GM12878 (cell line): ENCODE data around the gene VEGFD. TPM values are rescaled to one million over a fixed set of nuclear protein-coding genes. Genes with fewer than 3 reads are reported as not detected.

Experiments used
- ATAC-seq: fragments of 200-7000 bp; cut with Tn5 transposase; 3 replicates; pipeline ENCODE4 v1.9.1; 2020; ENCODE audit warnings: mild to moderate bottlenecking, moderate library complexity
- BruUV-seq: library from RNA; stranded (reverse); fragments of 400-500 nt; replicated peaks from 2 replicates; lab custom pipeline; 2021; lab: Mats Ljungman, UMichigan
- CTCF ChIA-PET: fragments of 300-600 bp; sonication (Branson Sonifier 250); formaldehyde crosslinking; extraction: SDS; loops from one replicate; lab custom pipeline; 2021; ENCODE audit warnings: inconsistent platforms; lab: Yijun Ruan, JAX
- POLR2A ChIA-PET: fragments of 350-600 bp; formaldehyde crosslinking; extraction: SDS; loops from one replicate; lab custom pipeline; 2021; ENCODE audit warnings: inconsistent platforms; lab: Charles Lee
- RAD21 ChIA-PET: fragments of 300-600 bp; sonication (Branson Sonifier 250); formaldehyde crosslinking; loops from one replicate; lab custom pipeline; 2023; ENCODE audit warnings: antibody characterized with exemption; ENCODE audit not compliant: unreplicated experiment; lab: Charles Lee
- SMC1A ChIA-PET: fragments of 300-600 bp; sonication (Branson Sonifier 250); formaldehyde crosslinking; loops from one replicate; lab custom pipeline; 2023; ENCODE audit not compliant: unreplicated experiment, uncharacterized antibody; lab: Charles Lee
- DNase-seq: peaks from one replicate; pipeline ENCODE4 v3.0.0-alpha.2; 2011; ENCODE audit warnings: low read depth, low spot score
- FAIRE-seq: peaks from 3 replicates; lab custom pipeline; 2011; peaks lifted over from hg19 to GRCh38; lab: Jason Lieb, UNC
- H2AFZ ChIP-seq: 2 replicates; pipeline ENCODE4 v1.6.0; 2011; ENCODE audit warnings: low read depth, low read length, control low read depth; ENCODE audit not compliant: control insufficient read depth
- H3K27ac ChIP-seq: 2 replicates; pipeline ENCODE4 v1.5.1; 2011; ENCODE audit warnings: control low read depth; ENCODE audit not compliant: control insufficient read depth, insufficient read depth
- H3K27me3 ChIP-seq, 2 experiments: replicated peaks in 1 of 2; 2 replicates each; pipeline versions ENCODE4 v1.6.0 to v1.6.1; 2011; ENCODE audit warnings: low read length in 1 of 2; ENCODE audit not compliant: control insufficient read depth in 2 of 2, insufficient read depth in 2 of 2
- H3K36me3 ChIP-seq, 2 experiments: 2 replicates each; pipeline ENCODE4 v1.5.1; 2011; ENCODE audit warnings: low read length in 1 of 2; ENCODE audit not compliant: control insufficient read depth in 2 of 2, insufficient read depth in 2 of 2
- H3K4me1 ChIP-seq: 2 replicates; pipeline ENCODE4 v1.6.1; 2011; ENCODE audit warnings: mild to moderate bottlenecking, low read length, moderate library complexity, mixed read lengths; ENCODE audit not compliant: control insufficient read depth, insufficient read depth
- H3K4me2 ChIP-seq: 2 replicates; pipeline ENCODE4 v1.6.0; 2011; ENCODE audit warnings: control low read depth; ENCODE audit not compliant: control insufficient read depth, insufficient read depth
- H3K4me3 ChIP-seq: fragments of 200-600 bp; sonication (generic); 2 replicates; pipeline ENCODE4 v1.5.1; 2016
- H3K79me2 ChIP-seq: 2 replicates; pipeline ENCODE4 v1.6.0; 2011; ENCODE audit warnings: low read length; ENCODE audit not compliant: control insufficient read depth, insufficient read depth
- H3K9ac ChIP-seq: 2 replicates; pipeline ENCODE4 v1.8.0; 2011; ENCODE audit warnings: low read length, control low read depth, mixed read lengths; ENCODE audit not compliant: control insufficient read depth, insufficient read depth
- H3K9me3 ChIP-seq: replicated peaks from 3 replicates; pipeline ENCODE4 v1.5.1; 2011; ENCODE audit warnings: mild to moderate bottlenecking, low read length; ENCODE audit not compliant: control insufficient read depth, insufficient read depth
- H4K20me1 ChIP-seq: 2 replicates; pipeline ENCODE4 v1.6.0; 2011; ENCODE audit not compliant: control insufficient read depth, insufficient read depth
- ATF2 ChIP-seq: IDR thresholded peaks from 2 replicates; pipeline ENCODE4 v1.6.1; 2012; ENCODE audit warnings: low read length, inconsistent platforms
- DPF2 ChIP-seq: fragments of 450-650 bp; IDR thresholded peaks from 2 replicates; pipeline ENCODE4 v1.6.1; 2017; ENCODE audit warnings: mild to moderate bottlenecking
- E2F4 ChIP-seq: IDR thresholded peaks from 2 replicates; pipeline ENCODE4 v1.6.1; 2012; ENCODE audit warnings: low read depth, low read length, improper control_type of control experiment
- EP300 ChIP-seq, 2 experiments: fragments of 150-350 bp in 1 of 2; IDR thresholded peaks; 2 replicates each; pipeline ENCODE4 v1.6.1; 2011 to 2012; ENCODE audit warnings: low read depth in 2 of 2, low read length in 2 of 2, borderline replicate concordance in 1 of 2, improper control_type of control experiment in 1 of 2, inconsistent platforms in 1 of 2; ENCODE audit not compliant: control insufficient read depth in 1 of 2
- ESRRA ChIP-seq: IDR thresholded peaks from 2 replicates; pipeline ENCODE4 v1.6.1; 2012; ENCODE audit warnings: mild to moderate bottlenecking, low read length, improper control_type of control experiment
- ETV6 ChIP-seq, 2 experiments: fragments of 450-650 bp in 1 of 2; IDR thresholded peaks in 1 of 2; conservative IDR thresholded peaks in 1 of 2; 2 replicates each; pipeline ENCODE4 v1.6.1; 2014; ENCODE audit warnings: antibody characterized with exemption in 1 of 2, borderline replicate concordance in 1 of 2, low read depth in 1 of 2, mild to moderate bottlenecking in 1 of 2, moderate library complexity in 1 of 2
- JUND ChIP-seq: IDR thresholded peaks from 2 replicates; pipeline ENCODE4 v1.6.1; 2012; ENCODE audit warnings: low read depth, mild to moderate bottlenecking, low read length, improper control_type of control experiment, moderate library complexity
- POLR2AphosphoS2 ChIP-seq: IDR thresholded peaks from 2 replicates; pipeline ENCODE4 v1.6.1; 2011; ENCODE audit warnings: low read depth, mild to moderate bottlenecking, low read length, improper control_type of control experiment, moderate library complexity
- PRDM15 ChIP-seq: fragments of 450-650 bp; formaldehyde crosslinking; IDR thresholded peaks from 2 replicates; pipeline ENCODE4 v1.4.0; 2020; ENCODE audit warnings: mild to moderate bottlenecking, moderate library complexity
- RAD51 ChIP-seq: fragments of 450-650 bp; IDR thresholded peaks from 2 replicates; pipeline ENCODE4 v1.6.1; 2016; ENCODE audit warnings: moderate library complexity, mild to moderate bottlenecking, inconsistent platforms
- SIX5 ChIP-seq: IDR thresholded peaks from 2 replicates; pipeline ENCODE4 v1.6.1; 2011; ENCODE audit warnings: mild to moderate bottlenecking, low read depth, low read length, moderate library complexity; ENCODE audit not compliant: severe bottlenecking
- SREBF2 ChIP-seq: IDR thresholded peaks from 2 replicates; pipeline ENCODE4 v1.6.1; 2012; ENCODE audit warnings: mild to moderate bottlenecking, low read length
- TCF7 ChIP-seq: IDR thresholded peaks from 2 replicates; pipeline ENCODE4 v1.6.1; 2014; ENCODE audit warnings: antibody characterized with exemption, borderline replicate concordance
- ZNF24 ChIP-seq: fragments of 450-650 bp; IDR thresholded peaks from 2 replicates; pipeline ENCODE4 v1.6.1; 2017; ENCODE audit warnings: antibody characterized with exemption, mild to moderate bottlenecking
- WGBS: methylation state at CpG from one replicate; pipeline ENCODE4 v1.1.6; 2016; ENCODE audit warnings: low lambda C conversion rate; ENCODE audit not compliant: insufficient replicate concordance, insufficient coverage; ENCODE audit errors: missing lambda C conversion rate; 5-methylcytosine and 5-hydroxymethylcytosine counted together
- in situ Hi-C: fragments of 300-500 bp; cut with MboI; formaldehyde crosslinking; loops from 9 replicates; pipeline ENCODE4 v1.14.3; 2018; ENCODE audit warnings: mixed read lengths
- intact Hi-C: fragments of 100-400 bp; cut with micrococcal nuclease; formaldehyde crosslinking; loops from one replicate; pipeline ENCODE4 v1.14.2; 2022; ENCODE audit not compliant: unreplicated experiment
- polyA plus RNA-seq, 11 experiments: library from polyadenylated mRNA; depleted of rRNA in 4 of 11; unstranded in 6 of 11; stranded (reverse) in 5 of 11; fragments of >200 nt; fragmentation: Nextera tagmentation in 4 of 11; fragmentation: Illumina TruSeq in 1 of 11; extraction: Ambion mirVana in 4 of 11; extraction: Trizol in 1 of 11; gene quantifications; 1 replicate in 1 of 11; 2 replicates in 10 of 11; pipeline versions ENCODE4 v1.2.1 to v1.2.3, GENCODE V29; 2011 to 2016; ENCODE audit warnings: inconsistent platforms in 2 of 11, missing spikeins in 2 of 11, low read depth in 1 of 11
- total RNA-seq, 4 experiments: library from RNA; depleted of rRNA in 3 of 4; stranded (reverse); fragments of >200 nt in 3 of 4; fragmentation: Illumina TruSeq in 1 of 4; extraction: Trizol in 1 of 4; gene quantifications; 2 replicates each; pipeline versions ENCODE4 v1.2.1 to v1.2.3, GENCODE V29; 2013 to 2021
- TF ChIP-seq, protein P1 (sequence below): IDR thresholded peaks from 2 replicates; pipeline ENCODE4 v1.6.1; 2011; ENCODE audit warnings: borderline replicate concordance, low read depth, mild to moderate bottlenecking, moderate library complexity, mixed read lengths, low read length; ENCODE audit not compliant: insufficient read depth; ENCODE audit errors: extremely low read length

Gene VEGFD
- total and polyA plus RNA-seq, 10 of the 15 experiments (the other 5 are each of a cell fraction or from before 2014, with no cell fraction given): 0.15 TPM; not detected in 9

GRCh38 chrX:15344106-15344505, 40.1 kb downstream of the VEGFD start (continued):
- TF ChIP-seq PRDM15 (CRISPR knock-in tag) (no peak), E2F4 (no peak), JUND (no peak), RAD51 (no peak)

DNA sequence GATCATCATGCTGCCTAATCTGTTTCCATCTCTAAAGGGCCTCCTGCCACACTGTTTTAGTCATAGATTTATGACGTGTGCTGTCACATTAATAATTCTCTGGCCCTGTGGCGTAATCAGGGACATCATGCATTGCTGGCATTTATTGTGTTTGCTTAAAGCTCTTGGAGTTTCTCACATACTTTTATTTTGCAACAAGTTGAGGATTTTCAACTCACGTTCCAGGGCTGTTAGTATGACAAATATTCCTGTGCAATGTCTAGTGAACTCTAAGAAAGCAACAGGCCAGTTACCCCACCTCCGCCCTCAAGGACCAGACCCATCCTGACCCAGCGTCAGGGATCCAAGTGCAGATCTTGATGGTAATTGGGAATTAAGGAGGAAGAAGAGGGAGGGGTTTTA, 41.1 kb downstream of the VEGFD start:
- Histone ChIP-seq H3K4me3 (no peak overlapping the region), H2AFZ (no peak overlapping the region), H3K27ac (no peak overlapping the region), H3K79me2 (no peaks in the 10 kb centered on the region), H4K20me1 (no peaks in the 10 kb centered on the region), H3K4me2 (no peak overlapping the region), H3K4me1 (no peaks in the 10 kb centered on the region), H3K36me3 (no peaks in the 10 kb centered on the region), H3K27me3 (no peaks in the 10 kb centered on the region), H3K9ac (no peak overlapping the region), H3K9me3 (no peaks in the 10 kb centered on the region)
- intact Hi-C loops (loop anchor here (10.0 kb wide), 1 partner anchor 312 kb away; no protein-coding TSS in a partner anchor), in situ Hi-C loops (no loop called here)
- CTCF ChIA-PET: interaction anchor here (0.9 to 1.6 kb wide), 3 partner anchors 126 to 134 kb away, joined by 3 to 8 read pairs (median 4); no protein-coding TSS in a partner anchor
- DNase-seq (no peak), FAIRE-seq (no peak), ATAC-seq (no peak)
- SMC1A ChIA-PET: interaction anchor here (0.8 to 1.6 kb wide), 5 partner anchors 9 to 331 kb away, joined by 3 to 4 read pairs (median 3); no protein-coding TSS in a partner anchor
- RAD21 ChIA-PET: no interaction called here
- 31% methylated on average over 5 of the region's 5 CpGs for WGBS
- POLR2A ChIA-PET: no interaction called here
- no TSS peak for BruUV-seq
- no peak for TF ChIP-seq ETV6 (conservative IDR thresholded peaks at IDR 0.05 in 1 of 2, IDR thresholded peaks at IDR 0.05 in 1 of 2; ENCODE audit: borderline replicate concordance in 1 of 2, low read depth in 1 of 2)
- no peak for TF ChIP-seq EP300 (IDR thresholded peaks at IDR 0.05; ENCODE audit: borderline replicate concordance in 1 of 2, control insufficient read depth in 1 of 2, low read depth in 2 of 2, low read length in 2 of 2)
- no peak for TF ChIP-seq ZNF24
- no peak for TF ChIP-seq ESRRA
- TF ChIP-seq, protein P1, sequence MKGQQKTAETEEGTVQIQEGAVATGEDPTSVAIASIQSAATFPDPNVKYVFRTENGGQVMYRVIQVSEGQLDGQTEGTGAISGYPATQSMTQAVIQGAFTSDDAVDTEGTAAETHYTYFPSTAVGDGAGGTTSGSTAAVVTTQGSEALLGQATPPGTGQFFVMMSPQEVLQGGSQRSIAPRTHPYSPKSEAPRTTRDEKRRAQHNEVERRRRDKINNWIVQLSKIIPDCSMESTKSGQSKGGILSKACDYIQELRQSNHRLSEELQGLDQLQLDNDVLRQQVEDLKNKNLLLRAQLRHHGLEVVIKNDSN: no peak
- TF ChIP-seq SREBF2: no peak
- no peak for TF ChIP-seq DPF2
- TF ChIP-seq POLR2AphosphoS2: no peak
- no peak for TF ChIP-seq SIX5
- no peak for TF ChIP-seq TCF7
- no peak for TF ChIP-seq ATF2
